Psoas muscle (tissue), 8 donors: ENCODE results near the gene TMEM200A. TPM values are rescaled to one million over a fixed set of nuclear protein-coding genes. Genes with fewer than 3 reads are reported as not detected.

Experiments used
- ATAC-seq, 4 donors: fragments of 200-7000 bp; cut with Tn5 transposase; one replicate each; pipeline ENCODE4 v1.9.1; 2020; ENCODE audit warnings: moderate library complexity in 3 of 4, mild to moderate bottlenecking in 2 of 4
- DNase-seq, 2 donors: peaks; one replicate each; pipeline ENCODE4 v3.0.0-alpha.2; 2020
- H3K27ac ChIP-seq: fragments of 200-600 bp; one replicate; pipeline ENCODE4 v1.8.0; 2022
- H3K27me3 ChIP-seq, 3 donors: fragments of 200-600 bp in 1 of 3; one replicate each; pipeline versions ENCODE4 v1.6.1 to v1.8.0; 2013 to 2022; ENCODE audit warnings: low read length in 2 of 3, mild to moderate bottlenecking in 2 of 3, moderate library complexity in 1 of 3; ENCODE audit not compliant: insufficient read depth in 3 of 3
- H3K36me3 ChIP-seq, 2 donors: fragments of 200-600 bp in 1 of 2; one replicate each; pipeline versions ENCODE4 v1.6.1 to v1.8.0; 2013 to 2022; ENCODE audit warnings: low read depth in 1 of 2, mild to moderate bottlenecking in 1 of 2, moderate library complexity in 1 of 2; ENCODE audit not compliant: insufficient read depth in 1 of 2
- H3K4me1 ChIP-seq: fragments of 200-600 bp; one replicate; pipeline ENCODE4 v1.8.0; 2022
- H3K4me3 ChIP-seq: fragments of 200-600 bp; one replicate; pipeline ENCODE4 v1.8.0; 2022; ENCODE audit warnings: mild to moderate bottlenecking
- H3K9me3 ChIP-seq: fragments of 200-600 bp; one replicate; pipeline ENCODE4 v1.8.0; 2022
- CTCF ChIP-seq: fragments of 200-600 bp; IDR thresholded peaks from one replicate; pipeline ENCODE4 v1.8.0; 2022; ENCODE audit warnings: antibody characterized with exemption
- WGBS, 3 donors: extraction: QIAGEN DNeasy Blood & Tissue Kit; methylation state at CpG; one replicate each; pipeline versions ENCODE4 v1.1.6 to v1.1.7; 2013; 5-methylcytosine and 5-hydroxymethylcytosine counted together
- intact Hi-C, 2 donors: fragments of 100-400 bp; cut with DNase I; formaldehyde crosslinking; loops; one replicate each; pipeline versions ENCODE4 v1.11.0 to v1.14.2; 2022
- polyA plus RNA-seq, 3 donors: library from polyadenylated mRNA; stranded (reverse); fragments of 200-250 nt; gene quantifications; one replicate each; pipeline ENCODE4 v1.2.3, GENCODE V29; 2013
- total RNA-seq, 4 donors: library from RNA; stranded (reverse); fragmentation: NEBNext Ultra II Directional in 2 of 4; extraction: Animal tissue kit (Norgen Biotek cat#: 25700) in 2 of 4; gene quantifications; one replicate each; pipeline versions ENCODE4 v1.2.1 to v1.2.4, GENCODE V29; 2021 to 2023
- donor health status: healthy with polysubstance abuse.
- donor health status: DM: no; HTN: no; CAD: no; lungs with moderate emphysema.
- donor health status: Bipolar disorder and iron deficiency.
- donor health status: healthy.
- donor health status: DM: yes; HTN: yes; CAD: no.
- donor health status: DM: no; HTN: no; CAD: no.
- donor health status: DM: no; HTN: no; CAD: no.
- donor health status: DM: yes; HTN: yes; CAD: no.

The TMEM200A gene
- total and polyA plus RNA-seq, 7 donors: 0.05 to 0.81 (median 0.12) TPM

- Histone ChIP-seq H3K27me3 (peaks cover 0 to 3% (median 0%) of the 10 kb centered on the region in 3 donors), H3K4me1 (no peaks in the 10 kb centered on the region), H3K36me3 (no peaks in the 10 kb centered on the region), H3K27ac (no peak overlapping the region), H3K9me3 (no peaks in the 10 kb centered on the region), H3K4me3 (no peak overlapping the region)
- ATAC-seq (no peak), DNase-seq (no peak)
- intact Hi-C loops: no loop called here
- WGBS, 3 donors: 60 to 65% (median 64%) methylated on average over 2 of the region's 2 CpGs
- no peak for TF ChIP-seq CTCF
Observed at GRCh38 chr6:130409418-130410100, 43.7 kb downstream of the TMEM200A start.

GRCh38 chr6:130411481-130411880 lies 45.7 kb downstream of the TMEM200A start:
- peaks cover 0 to 3% (median 0%) of the 10 kb centered on the region in 3 donors for H3K27me3 ChIP-seq
- no peak for DNase-seq
- intact Hi-C loops: no loop called here
- H3K36me3 ChIP-seq: no peaks in the 10 kb centered on the region
- no peak for TF ChIP-seq CTCF
- no peak for ATAC-seq
- H3K4me3 ChIP-seq: no peak overlapping the region
- no peaks in the 10 kb centered on the region for H3K4me1 ChIP-seq
- no peak overlapping the region for H3K27ac ChIP-seq
- no peaks in the 10 kb centered on the region for H3K9me3 ChIP-seq
- 73 to 88% (median 80%) methylated on average over 2 of the region's 2 CpGs for WGBS, 3 donors

GRCh38 chr6:130412556-130413290 lies 46.9 kb downstream of the TMEM200A start:
- DNase-seq (no peak), ATAC-seq (no peak)
- Histone ChIP-seq H3K4me3 (no peak overlapping the region), H3K27ac (no peak overlapping the region), H3K9me3 (no peaks in the 10 kb centered on the region), H3K27me3 (no peaks in the 10 kb centered on the region), H3K4me1 (no peaks in the 10 kb centered on the region), H3K36me3 (no peaks in the 10 kb centered on the region)
- intact Hi-C loops: no loop called here
- 62 to 74% (median 72%) methylated on average over 1 of the region's 1 CpG for WGBS, 3 donors
- TF ChIP-seq CTCF: no peak

- Histone ChIP-seq H3K36me3 (no peaks in the 10 kb centered on the region), H3K4me1 (no peaks in the 10 kb centered on the region), H3K9me3 (no peaks in the 10 kb centered on the region), H3K27me3 (peaks cover 0 to 2% (median 0%) of the 10 kb centered on the region in 3 donors), H3K4me3 (no peak overlapping the region), H3K27ac (no peak overlapping the region)
- intact Hi-C loops: no loop called here
- DNase-seq (no peak), ATAC-seq (no peak)
- no peak for TF ChIP-seq CTCF
Observed at GRCh38 chr6:130417951-130418350, 52.1 kb downstream of the TMEM200A start.
